ENCODE data around the gene SKOR2. TPM values are rescaled to one million over a fixed set of nuclear protein-coding genes. Genes with fewer than 3 reads are reported as not detected.

The SKOR2 gene
- total and polyA plus RNA-seq, 2 of the 13 experiments (the other 11 are each of a cell fraction or from before 2014, with no cell fraction given), result not detected

DNA sequence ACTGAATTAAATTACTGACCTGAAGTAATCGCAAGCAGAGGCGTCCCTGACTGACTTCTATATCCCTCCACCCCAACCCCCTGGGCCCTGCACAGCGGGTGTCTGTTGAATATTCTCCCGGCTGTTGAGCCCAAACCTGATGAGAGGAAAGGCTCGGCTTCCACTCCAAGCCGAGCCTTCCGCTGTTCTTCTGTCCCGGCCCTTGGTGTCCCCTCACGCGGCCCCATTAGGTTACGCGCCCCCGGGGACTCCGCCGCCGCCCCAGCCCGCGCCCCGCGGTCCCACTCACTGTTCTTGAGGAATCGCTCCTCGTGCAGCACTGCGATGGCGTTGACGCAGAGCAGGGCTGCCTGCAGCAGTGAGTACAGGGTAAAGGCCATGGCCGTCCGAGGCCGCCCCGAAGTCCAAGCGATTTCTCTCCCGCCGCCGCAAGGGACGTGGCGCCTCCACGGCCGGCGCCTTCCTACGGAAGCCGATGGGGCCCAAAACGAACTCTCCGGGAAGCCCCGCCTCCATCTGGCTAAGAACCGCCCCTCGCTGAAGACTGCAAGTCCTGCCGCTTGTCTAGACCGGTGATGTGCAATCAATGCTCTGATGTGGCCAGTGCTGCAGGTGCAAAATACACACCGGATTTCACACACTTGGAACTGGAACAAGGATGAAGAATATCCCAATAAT, 75.4 kb downstream of the SKOR2 start, which contains the start of gene IER3IP1 (continued):
- TF ChIP-seq ZSCAN29 (CRISPR knock-in tag; conservative IDR thresholded peaks at IDR 0.05) (0 out of 2 replicates have a peak, but pooled peaks have one; percentile 72), CTCF (CRISPR knock-in tag; IDR thresholded peaks at IDR 0.05) (peak; percentile 29), HMG20A (CRISPR knock-in tag; IDR thresholded peaks at IDR 0.05; ENCODE audit: borderline replicate concordance) (no peak), RARG (CRISPR knock-in tag; IDR thresholded peaks at IDR 0.05; ENCODE audit: low read depth) (no peak), RARA (CRISPR knock-in tag; IDR thresholded peaks at IDR 0.05) (peak; percentile 20; the same call in 1 of the 2 replicates), SP4 (CRISPR knock-in tag; IDR thresholded peaks at IDR 0.05) (peak; percentile 72; the same call in 1 of the 2 replicates), KMT2B (CRISPR knock-in tag; IDR thresholded peaks at IDR 0.05) (peak; percentile 93), PRDM10 (CRISPR knock-in tag; IDR thresholded peaks at IDR 0.05; ENCODE audit: low read depth) (no peak), SSRP1 (CRISPR knock-in tag; IDR thresholded peaks at IDR 0.05) (no peak), ZNF782 (CRISPR knock-in tag; IDR thresholded peaks at IDR 0.05; ENCODE audit: borderline replicate concordance) (no peak), ZNF20 (CRISPR knock-in tag; IDR thresholded peaks at IDR 0.05) (0 out of 2 replicates have a peak, but pooled peaks have one; percentile 44), FOXA1 (IDR thresholded peaks at IDR 0.05) (no peak), FOXA1 (CRISPR knock-in tag; IDR thresholded peaks at IDR 0.05) (no peak; the same call in 1 of the 2 replicates), ATF7-NPFF (CRISPR knock-in tag; IDR thresholded peaks at IDR 0.05; ENCODE audit: low read depth) (0 out of 2 replicates have a peak, but pooled peaks have one; percentile 23), USF2 (IDR thresholded peaks at IDR 0.05; ENCODE audit: low read depth, low read length) (no peak), USF2 (CRISPR knock-in tag; IDR thresholded peaks at IDR 0.05; ENCODE audit: borderline replicate concordance) (no peak), ZC3H4 (CRISPR knock-in tag; IDR thresholded peaks at IDR 0.05; ENCODE audit: borderline replicate concordance) (no peak)
- TF ChIP-seq, protein P1, sequence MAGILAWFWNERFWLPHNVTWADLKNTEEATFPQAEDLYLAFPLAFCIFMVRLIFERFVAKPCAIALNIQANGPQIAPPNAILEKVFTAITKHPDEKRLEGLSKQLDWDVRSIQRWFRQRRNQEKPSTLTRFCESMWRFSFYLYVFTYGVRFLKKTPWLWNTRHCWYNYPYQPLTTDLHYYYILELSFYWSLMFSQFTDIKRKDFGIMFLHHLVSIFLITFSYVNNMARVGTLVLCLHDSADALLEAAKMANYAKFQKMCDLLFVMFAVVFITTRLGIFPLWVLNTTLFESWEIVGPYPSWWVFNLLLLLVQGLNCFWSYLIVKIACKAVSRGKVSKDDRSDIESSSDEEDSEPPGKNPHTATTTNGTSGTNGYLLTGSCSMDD (CRISPR knock-in tag; IDR thresholded peaks at IDR 0.05), result no peak
- TF ChIP-seq, protein P2, sequence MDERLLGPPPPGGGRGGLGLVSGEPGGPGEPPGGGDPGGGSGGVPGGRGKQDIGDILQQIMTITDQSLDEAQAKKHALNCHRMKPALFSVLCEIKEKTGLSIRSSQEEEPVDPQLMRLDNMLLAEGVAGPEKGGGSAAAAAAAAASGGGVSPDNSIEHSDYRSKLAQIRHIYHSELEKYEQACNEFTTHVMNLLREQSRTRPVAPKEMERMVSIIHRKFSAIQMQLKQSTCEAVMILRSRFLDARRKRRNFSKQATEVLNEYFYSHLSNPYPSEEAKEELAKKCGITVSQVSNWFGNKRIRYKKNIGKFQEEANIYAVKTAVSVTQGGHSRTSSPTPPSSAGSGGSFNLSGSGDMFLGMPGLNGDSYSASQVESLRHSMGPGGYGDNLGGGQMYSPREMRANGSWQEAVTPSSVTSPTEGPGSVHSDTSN (CRISPR knock-in tag; IDR thresholded peaks at IDR 0.05), result no peak

Measured in HepG2 (cell line).